DMS53 treated with DMSO at 0.1 percent for 48 hours (cell line): Measurements from ENCODE around the gene PHF14.

ENCODE experiments used
- DNase-seq: peaks from one replicate; lab custom pipeline; 2025; ENCODE audit not compliant: unreplicated experiment; lab: John Stamatoyannopoulos, UW

Gene PHF14

DNA sequence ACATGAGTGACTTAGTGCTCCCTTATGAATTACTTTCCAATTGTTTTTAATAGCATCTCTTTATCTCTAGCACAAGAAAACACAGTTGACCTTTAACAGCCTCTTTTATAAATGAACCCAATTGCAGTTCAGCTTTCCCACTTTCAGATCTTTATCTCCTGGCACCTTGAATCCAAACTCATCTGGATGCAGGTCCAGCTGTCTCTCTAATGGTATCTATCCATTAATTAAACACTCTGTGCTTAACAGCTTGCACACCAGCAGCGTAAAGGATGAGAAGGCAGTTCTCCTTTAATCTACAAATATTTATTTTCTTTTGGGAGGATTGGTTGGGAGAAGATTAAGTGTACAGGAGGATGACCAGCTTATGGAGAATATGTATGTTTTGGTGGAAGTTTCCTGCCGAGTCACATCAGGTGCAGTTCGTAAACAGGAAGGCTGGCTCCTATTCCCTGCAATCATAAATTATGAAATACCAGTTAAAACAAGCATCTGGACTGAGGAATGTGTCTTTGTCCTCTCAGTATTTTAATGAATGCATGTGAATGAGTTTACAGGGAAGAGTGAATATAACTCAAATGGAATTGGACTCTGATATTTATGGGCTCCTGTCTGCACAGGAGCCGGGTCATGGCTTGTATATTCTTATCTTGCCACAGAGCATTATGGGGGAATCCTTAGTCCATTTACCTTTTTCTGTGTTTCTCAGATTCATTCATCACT, 232.7 kb downstream of the PHF14 start:
- DNase-seq, result no peak

- DNase-seq, result no peak
Observed at GRCh38 chr7:11207565-11207964, 233.9 kb downstream of the PHF14 start.

GRCh38 chr7:11208883-11209465, 235.3 kb downstream of the PHF14 start:
- DNase-seq, result no peak

DNA sequence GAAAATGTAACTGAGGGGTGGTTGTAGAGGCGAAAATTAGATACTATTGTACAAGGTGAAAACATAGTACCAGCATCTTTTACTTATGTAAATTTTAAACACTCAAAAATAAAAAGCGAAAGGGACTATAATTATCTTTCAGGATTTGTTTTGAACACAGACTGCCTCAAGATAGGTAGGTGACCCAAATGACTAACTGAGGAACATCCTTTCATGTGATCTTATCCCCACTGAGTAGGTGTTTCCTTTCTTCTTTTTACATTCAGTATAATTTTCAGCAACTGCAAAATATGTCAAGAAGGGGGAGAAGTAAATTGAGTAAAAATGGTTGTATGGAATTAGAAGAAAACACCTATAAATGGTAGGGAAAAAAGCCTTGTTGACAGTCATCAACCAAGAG, 236.7 kb downstream of the PHF14 start:
- no peak for DNase-seq

GRCh38 chr7:11212080-11212711, 238.5 kb downstream of the PHF14 start:
- DNase-seq, result peak; percentile 68

- DNase-seq, result no peak
Observed at GRCh38 chr7:11212816-11213215, 239.1 kb downstream of the PHF14 start.

- no peak for DNase-seq
Observed at GRCh38 chr7:11213266-11213665, 239.6 kb downstream of the PHF14 start.

GRCh38 chr7:11216276-11216675, 242.6 kb downstream of the PHF14 start:
- DNase-seq, result no peak

DNA sequence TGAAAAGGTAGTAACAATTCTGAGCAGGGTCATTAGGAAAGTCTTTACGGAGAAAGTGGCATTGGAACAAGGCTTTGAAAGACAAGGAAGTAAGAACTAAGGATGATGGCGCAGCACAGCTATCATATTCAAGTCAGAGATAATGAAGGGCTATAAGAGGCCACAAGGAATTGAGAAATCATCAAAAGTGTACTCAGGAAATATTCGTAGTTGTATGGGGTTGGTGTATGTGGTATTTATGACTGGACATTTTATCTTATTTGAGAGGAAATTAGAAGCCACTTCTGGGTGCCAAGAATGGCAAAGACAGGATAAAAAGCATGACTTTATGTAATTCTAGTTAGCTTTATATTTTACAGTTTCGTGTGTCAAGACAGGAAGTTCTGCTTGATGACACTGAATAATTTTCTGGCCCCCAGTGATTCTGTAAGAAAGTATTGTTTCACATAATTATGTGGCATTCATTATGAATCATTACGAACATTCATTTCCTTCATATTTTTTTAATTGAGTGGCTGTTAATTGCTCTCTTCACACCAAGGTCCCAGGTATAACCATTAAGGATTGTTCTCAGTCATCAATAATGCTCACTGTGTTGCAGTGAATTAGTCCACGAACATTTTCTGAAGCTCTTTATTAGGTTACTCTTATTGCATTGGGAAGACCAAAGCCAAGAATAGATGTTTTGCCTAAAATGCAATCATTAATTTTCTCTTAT, 244.3 kb downstream of the PHF14 start:
- DNase-seq, result no peak
